ENCODE results near the gene SLC30A7. TPM values are rescaled to one million over a fixed set of nuclear protein-coding genes. Genes with fewer than 3 reads are reported as not detected.
A peak's percentile ranks its signal among the peaks of the same experiment; 100 is the strongest.

The SLC30A7 gene
- polyA plus RNA-seq, 1 of the 3 experiments (the other 2 are of a cell fraction), result 4.0 TPM

GRCh38 chr1:100894603-100895539, 1.0 kb upstream of the SLC30A7 start, which contains the start of gene EXTL2:
EXTL2 (minus strand) TSS chr1:100894842; CDS start chr1:100888757, 6,085 bp downstream.
- H3K36me3 ChIP-seq (replicated peaks in 1 of 2; ENCODE audit: control insufficient read depth in 1 of 2, insufficient read depth in 2 of 2, low read length in 1 of 2), result peaks cover 24 to 31% of the 10 kb centered on the region in 2 experiments
- no peaks in the 10 kb centered on the region for H3K9me3 ChIP-seq
- H3K27me3 ChIP-seq (ENCODE audit: insufficient read depth), result no peaks in the 10 kb centered on the region
- peak within 1 kb of the TSS; percentile 90 for H2AFZ ChIP-seq (ENCODE audit: low read depth)
- peaks cover 8 to 17% of the 10 kb centered on the region in 2 experiments; a peak in 3 of 4 replicates for H3K4me1 ChIP-seq (ENCODE audit: control insufficient read depth in 1 of 2, insufficient read depth in 2 of 2, low read depth in 1 of 2, low read length in 1 of 2)
- no peaks in the 10 kb centered on the region for H3K9me2 ChIP-seq
- DNase-seq, result peak; percentile 81
- peak within 1 kb of the TSS; percentile 94 for H3K9ac ChIP-seq
- ChIA-PET CTCF (interaction anchor here (0.6 to 2.1 kb wide), 8 partner anchors 10 to 436 kb away, joined by 3 to 9 read pairs (median 3); no protein-coding TSS in a partner anchor), POLR2A (interaction anchor here (0.6 to 1.0 kb wide), 3 partner anchors 26 to 1427 kb away, joined by 3 to 4 read pairs (median 4); no protein-coding TSS in a partner anchor)
- peaks cover 13% of the 10 kb centered on the region for H3F3A ChIP-seq (replicated peaks; ENCODE audit: insufficient read depth)
- H4K20me1 ChIP-seq (ENCODE audit: insufficient read depth), result no peaks in the 10 kb centered on the region
- H3K4me2 ChIP-seq, result peak within 1 kb of the TSS; percentile 92
- under 1% methylated on average over 47 of the region's 47 CpGs for WGBS (ENCODE audit: low lambda C conversion rate)
- H3K4me3 ChIP-seq (ENCODE audit: low read depth in 2 of 2, low read length in 1 of 2), result peak within 1 kb of the TSS; percentile 95 to 99
- peak within 1 kb of the TSS; percentile 96 to 99 for H3K27ac ChIP-seq (ENCODE audit: low read depth in 2 of 2, low read length in 1 of 2)
- TF ChIP-seq EP300 (IDR thresholded peaks at IDR 0.05; ENCODE audit: borderline replicate concordance in 1 of 2, low read depth in 1 of 2, low read length in 1 of 2), result peak in 1 of 2 experiments; percentile 17; a peak in 1 of 4 replicates
- peak; percentile 46 for TF ChIP-seq CHD2 (IDR thresholded peaks at IDR 0.05; ENCODE audit: low read length, partially characterized antibody)
- TF ChIP-seq PBX3 (IDR thresholded peaks at IDR 0.05), result no peak
- 0 out of 2 replicates have a peak, but pooled peaks have one; percentile 20 for TF ChIP-seq USF2 (IDR thresholded peaks at IDR 0.05; ENCODE audit: borderline replicate concordance, low read depth, low read length)
- 0 out of 2 replicates have a peak, but pooled peaks have one; percentile 41 for TF ChIP-seq SIN3A (IDR thresholded peaks at IDR 0.05; ENCODE audit: borderline replicate concordance, low read depth, low read length)
- TF ChIP-seq YY1 (IDR thresholded peaks at IDR 0.05; ENCODE audit: low read depth), result peak; percentile 72
- TF ChIP-seq TCF12 (IDR thresholded peaks at IDR 0.05), result no peak
- no peak for TF ChIP-seq EZH2phosphoT487 (IDR thresholded peaks at IDR 0.05; ENCODE audit: borderline replicate concordance, low read depth)
- peak; percentile 70 for TF ChIP-seq USF1 (IDR thresholded peaks at IDR 0.05; ENCODE audit: borderline replicate concordance, low read depth)
- TF ChIP-seq RXRA (IDR thresholded peaks at IDR 0.05; ENCODE audit: borderline replicate concordance, low read depth), result no peak
- TF ChIP-seq TEAD4 (IDR thresholded peaks at IDR 0.05; ENCODE audit: borderline replicate concordance, insufficient read depth), result no peak
- TF ChIP-seq IRF3 (IDR thresholded peaks at IDR 0.05; ENCODE audit: low read depth, low read length), result no peak
- peak; percentile 50; the same call in 1 of the 2 replicates for TF ChIP-seq ELF1 (IDR thresholded peaks at IDR 0.05)
- TF ChIP-seq MXI1 (IDR thresholded peaks at IDR 0.05; ENCODE audit: low read depth, low read length), result peak; percentile 91
- TF ChIP-seq RCOR1 (IDR thresholded peaks at IDR 0.05; ENCODE audit: low read length), result peak; percentile 52; the same call in 1 of the 2 replicates
- peak; percentile 72 for TF ChIP-seq GABPA (IDR thresholded peaks at IDR 0.05; ENCODE audit: low read depth)
- TF ChIP-seq FOXM1 (IDR thresholded peaks at IDR 0.05; ENCODE audit: low read depth), result no peak
- TF ChIP-seq CTCF (IDR thresholded peaks at IDR 0.05), result no peak
- TF ChIP-seq TAF1 (IDR thresholded peaks at IDR 0.05; ENCODE audit: borderline replicate concordance, low read depth, low read length), result peak; percentile 58
- TF ChIP-seq GATA2 (CRISPR knock-in tag; IDR thresholded peaks at IDR 0.05), result no peak
- TF ChIP-seq POLR2AphosphoS5 (IDR thresholded peaks at IDR 0.05; ENCODE audit: low read depth, low read length), result peak; percentile 61; the same call in 1 of the 2 replicates
- peak; percentile 68 for TF ChIP-seq MAX (IDR thresholded peaks at IDR 0.05; ENCODE audit: low read depth)
- TF ChIP-seq FOXJ3 (CRISPR knock-in tag; IDR thresholded peaks at IDR 0.05), result no peak
- no peak for TF ChIP-seq FOSL2 (IDR thresholded peaks at IDR 0.05; ENCODE audit: borderline replicate concordance, low read depth)
- TF ChIP-seq JUND (IDR thresholded peaks at IDR 0.05), result no peak; the same call in 1 of the 2 replicates
- H3K79me2 ChIP-seq (ENCODE audit: insufficient read depth), result peaks cover 79% of the 10 kb centered on the region
